Liver (tissue), 9 donors: ENCODE data around the gene CACNB1. TPM values are rescaled to one million over a fixed set of nuclear protein-coding genes. Genes with fewer than 3 reads are reported as not detected.

ENCODE experiments used
- DNase-seq: peaks from one replicate; pipeline ENCODE4 v3.0.0-alpha.2; 2017; ENCODE audit warnings: low spot score
- H3K27ac ChIP-seq, 2 donors: one replicate each; pipeline ENCODE4 v1.7.0; 2013; ENCODE audit warnings: inconsistent platforms in 2 of 2, low read length in 2 of 2, control low read depth in 1 of 2, low read depth in 1 of 2, mild to moderate bottlenecking in 1 of 2
- H3K27me3 ChIP-seq, 4 donors: one replicate each; pipeline versions ENCODE4 v1.6.1 to v1.7.0; 2013; ENCODE audit warnings: low read length in 3 of 4, inconsistent platforms in 1 of 4, mild to moderate bottlenecking in 1 of 4, moderate library complexity in 1 of 4; ENCODE audit not compliant: control insufficient read depth in 4 of 4, insufficient read depth in 4 of 4
- H3K36me3 ChIP-seq, 4 donors: one replicate each; pipeline versions ENCODE4 v1.6.1 to v1.7.0; 2013; ENCODE audit warnings: low read length in 3 of 4, mild to moderate bottlenecking in 3 of 4, low read depth in 1 of 4, moderate library complexity in 1 of 4; ENCODE audit not compliant: control insufficient read depth in 4 of 4, insufficient read depth in 3 of 4
- H3K4me1 ChIP-seq, 4 donors: one replicate each; pipeline versions ENCODE4 v1.6.1 to v1.7.0; 2013; ENCODE audit warnings: low read length in 3 of 4, mild to moderate bottlenecking in 3 of 4, moderate library complexity in 1 of 4; ENCODE audit not compliant: control insufficient read depth in 4 of 4, insufficient read depth in 4 of 4
- H3K4me3 ChIP-seq, 3 donors: one replicate each; pipeline versions ENCODE4 v1.6.1 to v1.7.0; 2013; ENCODE audit warnings: low read length in 3 of 3, control low read depth in 1 of 3, low read depth in 1 of 3, mild to moderate bottlenecking in 1 of 3
- H3K9ac ChIP-seq, 2 donors: one replicate each; pipeline ENCODE4 v1.7.0; 2013; ENCODE audit warnings: low read length in 2 of 2, mild to moderate bottlenecking in 2 of 2, moderate library complexity in 2 of 2, control low read depth in 1 of 2, low read depth in 1 of 2
- H3K9me3 ChIP-seq, 4 donors: one replicate each; pipeline versions ENCODE4 v1.6.1 to v1.7.0; 2013; ENCODE audit warnings: low read length in 3 of 4; ENCODE audit not compliant: control insufficient read depth in 4 of 4
- ATF3 ChIP-seq: IDR thresholded peaks from 2 replicates; pipeline ENCODE4 v1.6.1; 2016; ENCODE audit warnings: antibody characterized with exemption
- CTCF ChIP-seq: fragments of 150-350 bp; IDR thresholded peaks from 2 replicates; pipeline ENCODE4 v1.5.1; 2017; ENCODE audit warnings: improper control_type of control experiment, low read depth, low read length; ENCODE audit not compliant: missing input control
- EGR1 ChIP-seq, 2 donors: IDR thresholded peaks; 2 replicates each; pipeline ENCODE4 v1.6.1; 2016 to 2018; ENCODE audit warnings: antibody characterized with exemption in 2 of 2, low read depth in 2 of 2
- FOXA1 ChIP-seq: IDR thresholded peaks from 2 replicates; pipeline ENCODE4 v1.6.1; 2016; ENCODE audit warnings: antibody characterized with exemption
- FOXA2 ChIP-seq: IDR thresholded peaks from 2 replicates; pipeline ENCODE4 v1.6.1; 2016; ENCODE audit warnings: antibody characterized with exemption
- GABPA ChIP-seq, 2 donors: IDR thresholded peaks in 1 of 2; conservative IDR thresholded peaks in 1 of 2; 2 replicates each; pipeline ENCODE4 v1.6.1; 2016; ENCODE audit warnings: antibody characterized with exemption in 2 of 2, mild to moderate bottlenecking in 1 of 2, moderate library complexity in 1 of 2
- HNF4A ChIP-seq, 2 donors: conservative IDR thresholded peaks; 2 replicates each; pipeline ENCODE4 v1.6.1; 2016; ENCODE audit warnings: antibody characterized with exemption in 2 of 2, mild to moderate bottlenecking in 2 of 2
- HNF4G ChIP-seq: IDR thresholded peaks from 2 replicates; pipeline ENCODE4 v1.6.1; 2016; ENCODE audit warnings: antibody characterized with exemption
- JUND ChIP-seq, 2 donors: IDR thresholded peaks; 2 replicates each; pipeline ENCODE4 v1.6.1; 2016; ENCODE audit warnings: antibody characterized with exemption in 2 of 2
- MAX ChIP-seq: IDR thresholded peaks from 2 replicates; pipeline ENCODE4 v1.6.1; 2016; ENCODE audit warnings: antibody characterized with exemption
- NR2F2 ChIP-seq: IDR thresholded peaks from 2 replicates; pipeline ENCODE4 v1.6.1; 2016; ENCODE audit warnings: antibody characterized with exemption
- RAD21 ChIP-seq, 2 donors: IDR thresholded peaks; 2 replicates each; pipeline ENCODE4 v1.6.1; 2016; ENCODE audit warnings: antibody characterized with exemption in 2 of 2, mild to moderate bottlenecking in 2 of 2
- REST ChIP-seq: IDR thresholded peaks from 2 replicates; pipeline ENCODE4 v1.6.1; 2016; ENCODE audit warnings: antibody characterized with exemption, mild to moderate bottlenecking
- RXRA ChIP-seq, 2 donors: IDR thresholded peaks; 2 replicates each; pipeline ENCODE4 v1.6.1; 2017 to 2018; ENCODE audit warnings: antibody characterized with exemption in 2 of 2, mild to moderate bottlenecking in 1 of 2
- SP1 ChIP-seq: IDR thresholded peaks from 2 replicates; pipeline ENCODE4 v1.6.1; 2018; ENCODE audit warnings: antibody characterized with exemption, mild to moderate bottlenecking
- TAF1 ChIP-seq: conservative IDR thresholded peaks from 2 replicates; pipeline ENCODE4 v1.6.1; 2016; ENCODE audit warnings: antibody characterized with exemption, mild to moderate bottlenecking
- YY1 ChIP-seq: IDR thresholded peaks from 2 replicates; pipeline ENCODE4 v1.6.1; 2016; ENCODE audit warnings: antibody characterized with exemption, mild to moderate bottlenecking
- ZBTB33 ChIP-seq: IDR thresholded peaks from 2 replicates; pipeline ENCODE4 v1.6.1; 2016; ENCODE audit warnings: antibody characterized with exemption
- WGBS: extraction: QIAGEN DNeasy Blood & Tissue Kit; methylation state at CpG from one replicate; pipeline ENCODE4 v1.1.7; 2013; 5-methylcytosine and 5-hydroxymethylcytosine counted together
- polyA plus RNA-seq, 2 donors: library from polyadenylated mRNA; stranded (reverse) in 1 of 2; unstranded in 1 of 2; fragments of 200-250 nt in 1 of 2; fragments of >200 nt in 1 of 2; fragmentation: Nextera tagmentation in 1 of 2; extraction: Ambion mirVana in 1 of 2; gene quantifications; one replicate each; pipeline versions ENCODE4 v1.2.1 to v1.2.3, GENCODE V29; 2013 to 2015
- total RNA-seq, 2 donors: library from RNA; depleted of rRNA; stranded (reverse); fragments of >200 nt; gene quantifications; one replicate each; pipeline ENCODE4 v1.2.3, GENCODE V29; 2014
- donor health status: healthy.
- donor health status: healthy.
- donor health status: healthy.
- donor health status: healthy.
- donor health status: healthy.

The CACNB1 gene
- total and polyA plus RNA-seq, 4 donors: 0.05 to 1.3 (median 0.26) TPM

GRCh38 chr17:39170558-39170957 lies 26.9 kb downstream of the CACNB1 start:
- Histone ChIP-seq H3K27me3 (peaks cover 0 to 3% (median 0%) of the 10 kb centered on the region in 4 donors), H3K4me1 (peaks cover 0 to 5% (median 2%) of the 10 kb centered on the region in 4 donors), H3K4me3 (no peak overlapping the region), H3K27ac (no peak overlapping the region), H3K9me3 (no peaks in the 10 kb centered on the region), H3K9ac (no peak overlapping the region), H3K36me3 (no peaks in the 10 kb centered on the region)
- TF ChIP-seq RXRA (IDR thresholded peaks at IDR 0.05) (no peak), ZBTB33 (no peak), REST (no peak), TAF1 (no peak), HNF4G (no peak), EGR1 (IDR thresholded peaks at IDR 0.05; ENCODE audit: low read depth in 2 of 2) (no peak), YY1 (no peak), FOXA2 (no peak), ATF3 (no peak), JUND (IDR thresholded peaks at IDR 0.05) (no peak), RAD21 (IDR thresholded peaks at IDR 0.05) (no peak), HNF4A (conservative IDR thresholded peaks at IDR 0.05) (no peak), MAX (no peak), FOXA1 (no peak)
- no peak for DNase-seq
- WGBS: 73% methylated on average over 6 of the region's 6 CpGs

- H3K27ac ChIP-seq: no peak overlapping the region
- no peak overlapping the region for H3K4me3 ChIP-seq
- 69% methylated on average over 4 of the region's 4 CpGs for WGBS
- H3K9me3 ChIP-seq: no peaks in the 10 kb centered on the region
- DNase-seq: no peak
- peaks cover under 1 to 6% (median 4%) of the 10 kb centered on the region in 4 donors for H3K4me1 ChIP-seq
- no peaks in the 10 kb centered on the region for H3K36me3 ChIP-seq
- peaks cover 0 to 3% (median 1%) of the 10 kb centered on the region in 4 donors for H3K27me3 ChIP-seq
- no peak overlapping the region for H3K9ac ChIP-seq
- TF ChIP-seq FOXA1 (no peak), YY1 (no peak), SP1 (no peak), NR2F2 (no peak), ATF3 (no peak), JUND (IDR thresholded peaks at IDR 0.05) (no peak), RXRA (IDR thresholded peaks at IDR 0.05) (no peak), MAX (no peak), GABPA (IDR thresholded peaks at IDR 0.05 in 1 of 2, conservative IDR thresholded peaks at IDR 0.05 in 1 of 2) (no peak), HNF4G (no peak), REST (no peak), CTCF (no peak), TAF1 (no peak), FOXA2 (no peak), EGR1 (IDR thresholded peaks at IDR 0.05; ENCODE audit: low read depth in 2 of 2) (no peak), RAD21 (IDR thresholded peaks at IDR 0.05) (no peak)
Measured at GRCh38 chr17:39170109-39170508, 27.4 kb downstream of the CACNB1 start.
